ENCODE data around the gene APOL3. TPM values are rescaled to one million over a fixed set of nuclear protein-coding genes. Genes with fewer than 3 reads are reported as not detected.
"Not testable (repeated sequence)": the region's sequence is repeated elsewhere in the genome, so short reads cannot be mapped to it uniquely, and the experiment has no call there.

APOL3 gene
- total RNA-seq, 1 donor from 2014 or later: 52.4 TPM

DNA sequence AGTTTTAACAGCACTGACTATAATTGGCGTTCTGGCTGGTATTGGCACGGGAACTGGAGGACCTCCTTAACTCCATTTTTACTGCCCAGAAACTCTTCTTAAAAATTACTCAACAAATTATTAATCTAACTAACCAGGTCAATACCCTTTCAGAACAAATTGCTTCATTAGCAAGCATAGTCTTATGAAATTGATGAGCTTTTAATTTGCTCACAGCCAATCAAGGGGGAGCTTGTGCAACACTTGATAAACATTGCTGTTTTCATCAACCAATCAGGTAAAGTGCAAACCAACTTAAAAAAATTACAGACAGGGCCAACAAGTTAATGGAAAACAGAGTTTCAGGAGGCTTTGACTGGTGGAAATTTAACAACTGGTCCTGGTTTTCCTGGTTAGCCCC is 4.6 kb upstream of the APOL3 start:
- no peak overlapping the region for H3K4me3 Mint-ChIP-seq
- peaks cover 74% of the 10 kb centered on the region for H3K4me1 Mint-ChIP-seq (ENCODE audit: low read depth)
- H3K27me3 Mint-ChIP-seq (ENCODE audit: insufficient read depth): no peaks in the 10 kb centered on the region
- peaks cover 5% of the 10 kb centered on the region for H3K9me3 Mint-ChIP-seq
- no peak overlapping the region for H3K27ac Mint-ChIP-seq
- no peak for DNase-seq (ENCODE audit: low spot score)
- intact Hi-C loops (cut with micrococcal nuclease): loop anchor here (10.0 kb wide), 1 partner anchor 320 kb away; the partner anchor contains the start of gene TXN2
- no peaks in the 10 kb centered on the region for H3K36me3 Mint-ChIP-seq (ENCODE audit: low read depth)

DNA sequence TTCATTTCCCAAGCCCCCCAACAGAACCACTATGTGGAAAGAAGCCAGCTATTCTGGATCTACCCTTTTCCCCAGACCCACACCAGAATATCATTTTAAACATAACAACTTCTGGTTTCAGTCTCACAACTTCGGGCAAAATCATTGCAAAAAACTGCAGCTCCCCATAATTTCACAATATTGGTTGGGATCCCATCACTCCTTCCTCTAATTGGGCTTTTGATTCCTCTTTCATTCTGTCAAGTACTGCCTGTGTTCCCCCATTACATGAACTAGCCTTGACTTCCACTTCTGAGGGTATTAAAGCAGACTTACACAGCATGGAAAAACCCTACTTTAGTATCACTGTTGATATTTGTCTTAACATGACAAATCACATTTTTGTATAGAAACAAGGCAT is 4.1 kb upstream of the APOL3 start:
- peaks cover 2% of the 10 kb centered on the region for H3K36me3 Mint-ChIP-seq (ENCODE audit: low read depth)
- H3K27me3 Mint-ChIP-seq (ENCODE audit: insufficient read depth): no peaks in the 10 kb centered on the region
- intact Hi-C loops (cut with micrococcal nuclease): loop anchor here (10.0 kb wide), 1 partner anchor 320 kb away; the partner anchor contains the start of gene TXN2
- no peak for DNase-seq (ENCODE audit: low spot score)
- no peak overlapping the region for H3K27ac Mint-ChIP-seq
- peaks cover 79% of the 10 kb centered on the region for H3K4me1 Mint-ChIP-seq (ENCODE audit: low read depth)
- H3K9me3 Mint-ChIP-seq: peaks cover 5% of the 10 kb centered on the region
- no peak overlapping the region for H3K4me3 Mint-ChIP-seq

DNA sequence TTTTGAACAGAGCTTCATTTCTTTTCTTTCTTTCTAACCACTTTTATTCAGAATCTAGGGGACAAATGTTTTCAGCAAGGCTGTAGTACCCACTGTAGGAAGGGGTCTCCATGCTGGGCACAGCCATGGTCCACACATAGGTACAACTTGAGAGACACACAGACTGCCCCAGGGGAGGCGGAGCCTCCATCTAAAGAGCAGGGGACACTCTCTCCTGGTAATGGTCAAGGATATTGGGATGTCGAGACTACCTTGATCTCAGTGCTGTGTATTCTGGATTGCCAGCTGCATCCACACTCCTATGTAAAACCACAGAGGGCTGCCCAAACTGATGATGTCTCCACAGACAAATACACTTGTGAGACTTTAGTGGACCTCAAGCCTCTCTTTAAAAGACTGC is 2.9 kb upstream of the APOL3 start:
- Mint-ChIP-seq H3K27me3 (ENCODE audit: insufficient read depth) (no peaks in the 10 kb centered on the region), H3K36me3 (ENCODE audit: low read depth) (peaks cover 2% of the 10 kb centered on the region), H3K4me3 (no peak overlapping the region), H3K4me1 (ENCODE audit: low read depth) (peaks cover 90% of the 10 kb centered on the region), H3K9me3 (no peaks in the 10 kb centered on the region), H3K27ac (no peak overlapping the region)
- intact Hi-C loops (cut with micrococcal nuclease): loop anchor here (10.0 kb wide), 1 partner anchor 321 kb away; the partner anchor contains the start of gene TXN2
- no peak for DNase-seq (ENCODE audit: low spot score)

DNA sequence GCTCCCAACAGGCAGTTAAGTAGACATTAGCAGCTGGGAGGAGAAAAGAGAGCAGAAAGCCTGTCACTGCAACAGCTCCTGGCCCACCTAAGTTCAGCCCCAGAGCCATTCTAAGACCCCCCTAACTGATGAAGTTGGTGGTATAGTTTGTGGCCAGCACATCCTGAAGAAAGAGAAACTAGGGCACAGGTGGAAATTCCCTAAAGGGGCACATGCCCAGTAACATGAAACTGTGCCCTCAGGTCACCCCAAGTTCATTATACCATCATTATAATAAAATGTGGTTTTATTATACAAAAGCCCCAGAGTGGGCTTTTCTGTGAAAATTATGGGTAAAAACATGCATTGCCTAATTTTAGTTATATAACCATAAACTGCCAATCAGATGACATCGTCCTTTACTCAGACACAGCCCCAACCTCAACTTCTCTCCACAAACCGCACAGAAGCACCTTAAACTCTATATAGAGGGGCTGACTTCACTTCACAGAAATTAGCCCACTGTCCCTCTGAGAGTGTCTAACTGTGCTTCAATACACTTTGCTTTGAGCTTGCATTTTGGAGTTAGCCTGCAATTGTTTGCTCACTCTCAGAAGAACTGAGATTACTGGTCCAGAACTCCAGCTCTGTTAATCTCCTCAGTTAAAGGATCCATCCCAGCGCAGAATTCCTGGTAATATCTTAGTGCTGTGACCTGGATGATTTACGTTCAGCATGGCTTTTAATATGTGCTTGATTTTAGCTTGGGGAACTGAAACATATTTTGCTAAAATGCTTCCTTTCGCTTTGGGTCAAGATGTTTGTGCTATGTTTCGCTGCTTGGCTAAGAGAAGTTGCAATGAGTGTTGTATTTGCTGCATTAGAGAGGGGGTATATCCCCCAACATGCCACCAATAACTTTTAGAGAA is 1.8 kb upstream of the APOL3 start:
- peak; percentile 14 for DNase-seq (ENCODE audit: low spot score)
- intact Hi-C loops (cut with micrococcal nuclease): loop anchor here (10.0 kb wide), 1 partner anchor 322 kb away; the partner anchor contains the start of gene TXN2
- H3K4me1 Mint-ChIP-seq (ENCODE audit: low read depth): peaks cover 97% of the 10 kb centered on the region
- H3K27ac Mint-ChIP-seq: peak overlapping the region; percentile 95
- H3K4me3 Mint-ChIP-seq: peak overlapping the region; percentile 95
- no peaks in the 10 kb centered on the region for H3K9me3 Mint-ChIP-seq
- H3K27me3 Mint-ChIP-seq (ENCODE audit: insufficient read depth): no peaks in the 10 kb centered on the region
- H3K36me3 Mint-ChIP-seq (ENCODE audit: low read depth): peaks cover 3% of the 10 kb centered on the region

DNA sequence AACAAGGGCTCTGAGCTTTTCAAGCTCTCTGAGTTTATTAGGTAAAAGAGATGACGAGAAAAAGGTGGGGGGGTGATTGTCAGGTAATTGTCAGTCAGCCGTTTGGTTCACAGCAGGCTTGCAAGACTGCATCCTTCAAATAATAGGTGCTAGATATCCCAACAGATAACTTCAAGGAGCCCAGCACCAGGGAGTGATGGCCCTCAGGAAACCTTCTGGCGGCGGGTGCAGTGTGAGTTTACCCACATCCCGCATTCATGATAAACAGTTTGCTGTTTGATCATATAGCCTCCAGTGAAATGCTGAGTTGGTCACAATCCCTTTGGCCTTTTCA is 1.2 kb upstream of the APOL3 start:
- H3K27me3 Mint-ChIP-seq (ENCODE audit: insufficient read depth); H3K9me3 Mint-ChIP-seq; H3K36me3 Mint-ChIP-seq (ENCODE audit: low read depth): not testable (repeated sequence)
- peak; percentile 21 for DNase-seq (ENCODE audit: low spot score)
- intact Hi-C loops (cut with micrococcal nuclease): loop anchor here (10.0 kb wide), 1 partner anchor 323 kb away; the partner anchor contains the start of gene TXN2
- peak overlapping the region; percentile 95 for H3K27ac Mint-ChIP-seq
- H3K4me1 Mint-ChIP-seq (ENCODE audit: low read depth): peaks cover 97% of the 10 kb centered on the region
- H3K4me3 Mint-ChIP-seq: peak overlapping the region; percentile 95

DNA sequence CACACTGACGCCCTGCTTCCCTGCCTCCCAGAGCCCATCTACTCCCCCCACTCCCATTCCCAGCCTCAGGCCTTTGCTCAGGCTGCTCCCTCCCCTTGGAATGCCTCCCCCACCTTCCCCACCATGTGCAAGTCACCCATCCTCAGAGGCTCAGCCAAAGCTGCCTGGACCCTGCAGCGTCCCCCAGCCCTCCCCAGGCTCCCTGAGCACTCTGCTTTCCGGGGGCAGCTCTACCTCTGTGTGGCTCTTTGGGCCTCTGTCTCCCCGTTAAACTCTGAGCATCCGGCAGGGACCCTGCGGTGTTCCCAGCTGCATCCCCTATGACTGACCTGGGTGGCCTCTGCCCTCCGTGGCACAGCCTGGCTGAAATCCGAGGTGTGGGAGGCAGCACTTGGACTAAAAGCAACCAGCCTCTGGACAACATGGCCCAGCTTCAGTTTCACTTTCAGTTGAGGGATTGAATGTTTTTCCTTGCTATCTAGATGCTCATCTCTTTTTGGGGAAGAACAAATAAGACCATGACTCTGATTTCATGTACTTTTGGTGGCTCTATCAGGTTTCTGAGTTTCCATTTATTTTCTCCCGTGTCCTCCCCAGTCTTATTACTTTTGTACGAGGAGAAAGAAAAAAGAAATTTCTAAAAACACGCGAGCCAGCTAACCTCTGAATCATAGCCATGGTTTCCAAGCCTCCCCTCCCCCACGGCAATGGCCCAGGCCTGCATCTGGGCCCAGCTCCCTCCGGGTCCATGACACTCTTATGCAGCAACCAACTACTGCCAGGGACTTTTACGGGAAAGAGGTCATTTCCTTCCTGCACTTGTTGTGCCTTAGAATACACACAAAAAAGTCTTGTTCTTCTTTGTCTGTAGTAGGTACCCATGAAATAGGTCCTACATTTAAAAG is 3.8 kb downstream of the APOL3 start:
- intact Hi-C loops (cut with micrococcal nuclease): loop anchor here (1.0 kb wide), 1 partner anchor 10 kb away; no protein-coding TSS in a partner anchor
- Mint-ChIP-seq H3K9me3 (peaks cover 7% of the 10 kb centered on the region), H3K36me3 (ENCODE audit: low read depth) (peaks cover 39% of the 10 kb centered on the region), H3K4me3 (peak overlapping the region; percentile 95), H3K27me3 (ENCODE audit: insufficient read depth) (no peaks in the 10 kb centered on the region), H3K27ac (peak overlapping the region; percentile 95), H3K4me1 (ENCODE audit: low read depth) (peaks cover 90% of the 10 kb centered on the region)
- DNase-seq (ENCODE audit: low spot score): peak; percentile 37

DNA sequence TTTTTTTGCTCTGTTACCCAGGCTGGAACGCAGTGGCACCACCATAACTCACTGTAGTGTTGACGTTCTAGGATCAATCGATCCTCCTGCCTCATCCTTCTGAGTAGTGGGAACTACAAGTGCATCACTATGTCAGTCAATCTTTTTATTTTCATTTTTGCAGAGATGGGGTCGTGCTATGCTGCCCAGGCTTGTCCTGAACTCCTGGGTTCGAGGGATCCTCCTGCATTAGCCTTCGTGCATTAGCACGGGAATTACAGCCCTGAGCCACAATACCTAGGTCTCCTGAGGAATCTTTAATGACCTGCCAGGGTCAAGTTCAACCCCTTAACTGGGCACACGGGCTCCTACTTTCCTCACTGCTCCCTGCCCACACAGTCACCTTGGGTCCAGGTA is 4.4 kb downstream of the APOL3 start:
- peak overlapping the region; percentile 95 for H3K27ac Mint-ChIP-seq
- H3K27me3 Mint-ChIP-seq (ENCODE audit: insufficient read depth): no peaks in the 10 kb centered on the region
- H3K36me3 Mint-ChIP-seq (ENCODE audit: low read depth): peaks cover 44% of the 10 kb centered on the region
- no peak for DNase-seq (ENCODE audit: low spot score)
- peak overlapping the region; percentile 95 for H3K4me3 Mint-ChIP-seq
- H3K9me3 Mint-ChIP-seq: peaks cover 9% of the 10 kb centered on the region
- intact Hi-C loops (cut with micrococcal nuclease): no loop called here
- H3K4me1 Mint-ChIP-seq (ENCODE audit: low read depth): peaks cover 90% of the 10 kb centered on the region

DNA sequence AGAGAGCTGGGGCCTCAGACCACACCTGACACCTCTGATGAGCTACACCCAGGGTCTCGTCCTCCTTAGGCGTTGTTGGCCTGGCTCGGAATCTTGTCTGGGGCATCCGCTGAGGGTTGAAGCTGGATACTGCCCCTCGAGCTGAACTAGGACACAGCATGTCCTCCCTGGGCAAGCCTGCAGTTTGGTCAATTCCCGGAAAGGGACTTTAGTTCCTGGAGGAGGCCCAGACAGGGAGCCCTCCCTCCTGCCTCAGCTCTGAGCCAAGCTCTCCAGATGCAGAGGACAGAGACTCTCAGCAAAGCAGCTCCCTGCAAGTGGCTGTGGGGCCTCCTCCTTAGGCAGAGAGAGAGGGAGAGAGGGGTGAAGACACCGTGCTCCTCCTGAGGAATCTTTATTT is 4.9 kb downstream of the APOL3 start:
- peaks cover 90% of the 10 kb centered on the region for H3K4me1 Mint-ChIP-seq (ENCODE audit: low read depth)
- H3K27me3 Mint-ChIP-seq (ENCODE audit: insufficient read depth): no peaks in the 10 kb centered on the region
- peak overlapping the region; percentile 95 for H3K27ac Mint-ChIP-seq
- intact Hi-C loops (cut with micrococcal nuclease): no loop called here
- DNase-seq (ENCODE audit: low spot score): no peak
- H3K36me3 Mint-ChIP-seq (ENCODE audit: low read depth): peaks cover 47% of the 10 kb centered on the region
- H3K9me3 Mint-ChIP-seq: peaks cover 9% of the 10 kb centered on the region
- H3K4me3 Mint-ChIP-seq: peak overlapping the region; percentile 95

DNA sequence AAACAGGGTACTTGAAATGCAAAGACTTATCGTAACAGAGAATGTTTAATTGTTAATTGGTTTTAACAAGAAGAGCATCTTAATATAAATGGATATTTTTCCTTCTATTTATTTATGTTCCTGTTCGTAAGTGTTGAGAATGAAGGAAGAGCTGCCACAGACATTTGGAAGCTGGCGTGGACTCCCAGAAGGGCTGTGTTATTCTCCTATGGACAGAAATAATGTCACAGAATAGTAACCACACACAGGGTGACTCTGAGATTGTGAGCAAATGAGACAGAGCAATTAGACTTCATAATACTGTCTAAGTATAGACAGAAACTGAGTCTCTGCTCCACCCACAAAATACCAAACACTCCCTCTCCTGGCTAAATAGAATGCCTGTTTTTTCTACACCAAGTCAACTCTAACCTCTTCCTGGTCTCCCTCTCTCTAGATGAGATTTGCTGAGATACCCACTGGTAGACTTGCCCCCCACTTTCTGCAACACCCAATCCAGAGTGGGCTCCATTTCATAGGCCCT is 6.1 kb downstream of the APOL3 start:
- Mint-ChIP-seq H3K9me3 (peaks cover 9% of the 10 kb centered on the region), H3K27me3 (ENCODE audit: insufficient read depth) (no peaks in the 10 kb centered on the region), H3K36me3 (ENCODE audit: low read depth) (peaks cover 54% of the 10 kb centered on the region), H3K4me3 (peak overlapping the region; percentile 45), H3K4me1 (ENCODE audit: low read depth) (peaks cover 89% of the 10 kb centered on the region), H3K27ac (peak overlapping the region; percentile 95)
- intact Hi-C loops (cut with micrococcal nuclease): no loop called here
- DNase-seq (ENCODE audit: low spot score): no peak

DNA sequence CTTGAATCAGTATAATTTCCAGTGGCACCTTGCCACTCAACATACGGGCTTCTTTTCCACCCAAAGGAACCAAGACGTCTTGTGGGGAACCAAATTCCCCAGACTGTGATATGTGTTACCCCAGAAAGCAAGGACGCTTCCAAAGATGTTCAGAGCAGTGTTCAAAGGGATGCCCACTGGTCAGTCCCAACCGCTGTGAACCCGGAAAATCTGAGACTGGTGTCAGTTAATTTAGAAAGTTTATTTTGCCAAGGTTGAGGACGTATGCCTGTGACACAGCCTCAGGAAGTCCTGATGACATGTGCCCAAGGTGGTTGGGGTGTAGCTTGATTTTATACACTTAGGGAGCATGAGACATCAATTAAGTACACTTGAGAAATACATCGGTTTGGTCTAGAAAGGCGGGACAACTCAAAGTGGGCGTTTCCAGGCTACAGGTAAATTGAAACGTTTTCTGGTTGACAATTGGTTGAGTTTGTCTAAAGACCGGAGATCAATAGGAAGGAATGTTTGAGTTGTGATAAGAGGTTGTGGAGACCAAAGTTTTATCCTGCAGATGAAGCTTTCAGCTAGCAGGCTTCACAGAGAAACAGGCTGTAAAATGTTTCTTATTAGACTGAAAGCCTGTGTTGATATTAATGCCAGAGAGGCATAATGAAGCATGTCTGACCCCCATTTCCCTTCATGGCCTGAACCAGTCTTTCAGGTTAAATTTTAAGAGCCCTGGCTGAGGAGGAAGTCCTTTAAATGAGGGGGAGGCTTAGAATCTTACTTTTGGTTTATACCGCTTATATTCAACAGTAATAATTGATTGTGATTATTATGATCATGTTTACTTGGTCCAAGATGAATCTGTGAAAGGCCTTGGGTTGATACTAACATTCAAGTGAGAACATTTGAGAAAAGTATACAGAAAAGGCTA is 6.8 kb downstream of the APOL3 start:
- Mint-ChIP-seq H3K4me3 (no peak overlapping the region), H3K36me3 (ENCODE audit: low read depth) (peaks cover 54% of the 10 kb centered on the region), H3K9me3 (peaks cover 9% of the 10 kb centered on the region), H3K4me1 (ENCODE audit: low read depth) (peaks cover 82% of the 10 kb centered on the region), H3K27me3 (ENCODE audit: insufficient read depth) (no peaks in the 10 kb centered on the region), H3K27ac (no peak overlapping the region)
- no peak for DNase-seq (ENCODE audit: low spot score)
- intact Hi-C loops (cut with micrococcal nuclease): no loop called here

DNA sequence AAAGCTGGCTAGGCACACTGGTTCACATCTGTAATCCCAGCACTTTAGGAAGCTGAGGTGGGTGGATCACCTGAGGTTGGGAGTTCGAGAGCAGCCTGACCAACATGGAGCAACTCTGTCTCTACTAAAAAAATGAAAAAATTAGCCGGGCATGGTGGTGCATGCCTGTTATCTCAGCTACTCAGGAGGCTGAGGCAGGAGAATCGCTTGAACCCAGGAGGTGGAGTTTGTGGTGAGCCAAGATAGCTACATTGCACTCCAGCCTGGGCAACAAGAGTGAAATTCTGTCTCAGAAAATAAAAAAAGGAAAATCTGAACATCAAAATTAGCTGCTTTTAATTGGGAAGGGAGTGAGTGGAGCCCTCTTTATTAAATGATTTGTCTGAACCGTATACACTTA is 7.7 kb downstream of the APOL3 start:
- H3K4me3 Mint-ChIP-seq; intact Hi-C loops (cut with micrococcal nuclease); H3K27ac Mint-ChIP-seq; H3K9me3 Mint-ChIP-seq; DNase-seq (ENCODE audit: low spot score); H3K27me3 Mint-ChIP-seq (ENCODE audit: insufficient read depth): not testable (repeated sequence)
- peaks cover 60% of the 10 kb centered on the region for H3K36me3 Mint-ChIP-seq (ENCODE audit: low read depth)
- peaks cover 74% of the 10 kb centered on the region for H3K4me1 Mint-ChIP-seq (ENCODE audit: low read depth)

DNA sequence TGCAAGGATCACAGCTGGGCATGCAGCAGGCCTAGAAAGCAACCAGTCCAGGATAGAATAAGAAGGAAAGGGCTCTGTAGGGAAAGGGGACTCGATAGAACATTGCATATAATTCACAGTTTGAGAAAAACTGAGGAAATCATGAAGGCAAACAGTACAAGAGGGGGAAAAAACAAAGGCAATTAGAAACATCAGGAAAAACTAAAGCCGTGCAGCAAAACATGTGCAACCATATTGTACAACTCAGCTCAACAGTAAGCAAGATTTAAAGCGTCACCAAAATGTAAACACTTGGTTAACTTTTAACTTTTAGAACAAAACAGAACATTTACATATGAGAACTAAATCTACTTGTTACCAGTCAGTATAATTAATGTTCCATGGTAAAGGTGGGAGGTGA is 8.5 kb downstream of the APOL3 start:
- Mint-ChIP-seq H3K27me3 (ENCODE audit: insufficient read depth) (no peaks in the 10 kb centered on the region), H3K27ac (peak overlapping the region; percentile 58), H3K4me3 (no peak overlapping the region), H3K9me3 (peaks cover 9% of the 10 kb centered on the region), H3K36me3 (ENCODE audit: low read depth) (peaks cover 56% of the 10 kb centered on the region), H3K4me1 (ENCODE audit: low read depth) (peaks cover 67% of the 10 kb centered on the region)
- intact Hi-C loops (cut with micrococcal nuclease): no loop called here
- DNase-seq (ENCODE audit: low spot score): no peak

All from activated T-helper 1 cell treated with anti-CD3 and anti-CD28 coated beads, Interleukin-12 subunit alpha, Interleukin-12 subunit beta, Interleukin-2, Interleukin-4 antibody, amounts not matched to agents 30 ng/mL and 10 ng/mL and 1 ng/mL, durations not matched to agents 14 hours and 24 hours and 36 hours (primary cell).